Endothelial cell of umbilical vein (primary cell): Measurements from ENCODE around the gene FHOD3. TPM values are rescaled to one million over a fixed set of nuclear protein-coding genes. Genes with fewer than 3 reads are reported as not detected.

Experiments used
- BruUV-seq: library from RNA; stranded (reverse); fragments of 400-500 nt; replicated peaks from 2 replicates; lab custom pipeline; 2021; lab: Mats Ljungman, UMichigan
- CTCF ChIA-PET: fragments of 300-600, 350-600 bp; sonication (Branson Sonifier 250); formaldehyde crosslinking; loops from one replicate; lab custom pipeline; 2021; ENCODE audit warnings: antibody characterized with exemption, inconsistent platforms; lab: Charles Lee
- POLR2A ChIA-PET: fragments of 300-600, 350-600 bp; sonication (Branson Sonifier 250); formaldehyde crosslinking; loops from one replicate; lab custom pipeline; 2021; ENCODE audit warnings: antibody characterized with exemption, inconsistent platforms; lab: Charles Lee
- DNase-seq: peaks from one replicate; pipeline ENCODE4 v3.0.0-alpha.2; 2011; ENCODE audit warnings: low read depth, low spot score
- FAIRE-seq: peaks from 2 replicates; lab custom pipeline; 2011; peaks lifted over from hg19 to GRCh38; lab: Jason Lieb, UNC
- H2AFZ ChIP-seq: 2 replicates; pipeline ENCODE4 v1.6.0; 2012; ENCODE audit warnings: low read depth, low read length, control low read depth, inconsistent platforms
- H3K27ac ChIP-seq: 2 replicates; pipeline ENCODE4 v1.5.1; 2011; ENCODE audit warnings: low read depth, mild to moderate bottlenecking, control low read depth, low read length, moderate library complexity; ENCODE audit not compliant: insufficient read depth
- H3K27me3 ChIP-seq, 2 experiments: 2 replicates each; pipeline versions ENCODE4 v1.6.0 to v1.6.1; 2011; ENCODE audit warnings: low read length in 2 of 2, mixed read lengths in 1 of 2; ENCODE audit not compliant: control insufficient read depth in 2 of 2, insufficient read depth in 2 of 2
- H3K36me3 ChIP-seq, 2 experiments: 2 replicates in 1 of 2; 3 replicates in 1 of 2; pipeline ENCODE4 v1.5.1; 2011; ENCODE audit warnings: low read length in 2 of 2, mild to moderate bottlenecking in 1 of 2, moderate library complexity in 1 of 2; ENCODE audit not compliant: control insufficient read depth in 2 of 2, insufficient read depth in 2 of 2; ENCODE audit errors: extremely low read depth in 1 of 2
- H3K4me1 ChIP-seq: 3 replicates; pipeline ENCODE4 v1.5.1; 2011; ENCODE audit warnings: mild to moderate bottlenecking, low read length; ENCODE audit not compliant: control insufficient read depth, insufficient read depth; ENCODE audit errors: extremely low read depth
- H3K4me2 ChIP-seq: 2 replicates; pipeline ENCODE4 v1.6.1; 2011; ENCODE audit warnings: low read length, control low read depth, mixed read lengths; ENCODE audit not compliant: insufficient read depth
- H3K4me3 ChIP-seq, 3 experiments: fragments of 200-600 bp in 1 of 3; sonication (generic), shearing (Covaris generic) in 1 of 3; replicated peaks in 1 of 3; 2 replicates each; pipeline ENCODE4 v1.5.1; 2011 to 2016; ENCODE audit warnings: control low read depth in 3 of 3, low read length in 3 of 3, mild to moderate bottlenecking in 2 of 3, inconsistent platforms in 1 of 3, low read depth in 1 of 3, moderate library complexity in 1 of 3; ENCODE audit not compliant: insufficient read depth in 1 of 3
- H3K79me2 ChIP-seq: 2 replicates; pipeline ENCODE4 v1.6.0; 2012; ENCODE audit warnings: low read length, inconsistent platforms; ENCODE audit not compliant: control insufficient read depth, insufficient read depth
- H3K9ac ChIP-seq: replicated peaks from 2 replicates; pipeline ENCODE3; 2011; ENCODE audit warnings: low read length, control low read depth; ENCODE audit not compliant: insufficient read depth; ENCODE audit errors: extremely low read depth
- H3K9me1 ChIP-seq: replicated peaks from 3 replicates; pipeline ENCODE4 v1.6.0; 2011; ENCODE audit warnings: mild to moderate bottlenecking, low read length; ENCODE audit not compliant: control insufficient read depth, insufficient read depth; ENCODE audit errors: extremely low read depth
- H3K9me3 ChIP-seq: replicated peaks from 2 replicates; pipeline ENCODE4 v1.5.1; 2012; ENCODE audit warnings: low read length, inconsistent platforms; ENCODE audit not compliant: control insufficient read depth, insufficient read depth
- H4K20me1 ChIP-seq: replicated peaks from 2 replicates; pipeline ENCODE3; 2011; ENCODE audit warnings: mild to moderate bottlenecking, low read length; ENCODE audit not compliant: control insufficient read depth, insufficient read depth; ENCODE audit errors: extremely low read depth
- CTCF ChIP-seq, 2 donors: IDR thresholded peaks; 1 replicate in 1 of 2; 2 replicates in 1 of 2; pipeline ENCODE4 v1.5.1; 2011; ENCODE audit warnings: low read length in 2 of 2, mild to moderate bottlenecking in 2 of 2, moderate library complexity in 2 of 2, control low read depth in 1 of 2, inconsistent platforms in 1 of 2, low read depth in 1 of 2; ENCODE audit not compliant: insufficient read depth in 1 of 2; ENCODE audit errors: extremely low read depth in 1 of 2
- EZH2 ChIP-seq: IDR thresholded peaks from 2 replicates; pipeline ENCODE4 v1.6.1; 2012; ENCODE audit warnings: borderline replicate concordance, low read depth, mild to moderate bottlenecking, moderate library complexity, low read length, inconsistent platforms; ENCODE audit not compliant: severe bottlenecking
- FOS ChIP-seq: IDR thresholded peaks from 2 replicates; pipeline ENCODE4 v1.6.1; 2011; ENCODE audit warnings: mild to moderate bottlenecking, low read length, moderate library complexity, borderline replicate concordance; ENCODE audit not compliant: insufficient read depth
- GATA2 ChIP-seq: IDR thresholded peaks from 2 replicates; pipeline ENCODE4 v1.7.0; 2011; ENCODE audit warnings: low read depth, mild to moderate bottlenecking, moderate library complexity, mixed read lengths, low read length; ENCODE audit not compliant: insufficient read length, insufficient read depth
- JUN ChIP-seq: IDR thresholded peaks from 2 replicates; pipeline ENCODE4 v1.6.1; 2011; ENCODE audit warnings: borderline replicate concordance, low read depth; ENCODE audit not compliant: insufficient read length, insufficient read depth
- MAX ChIP-seq: IDR thresholded peaks from 2 replicates; pipeline ENCODE4 v1.6.1; 2011; ENCODE audit not compliant: insufficient read depth, insufficient read length
- MYC ChIP-seq: IDR thresholded peaks from one replicate; pipeline ENCODE4 v1.6.1; 2011; ENCODE audit warnings: mild to moderate bottlenecking, low read depth, low read length
- POLR2A ChIP-seq: IDR thresholded peaks from 2 replicates; pipeline ENCODE4 v1.6.1; 2012; ENCODE audit warnings: low read depth, mild to moderate bottlenecking, control low read depth, low read length
- POLR2AphosphoS5 ChIP-seq: IDR thresholded peaks from 2 replicates; pipeline ENCODE4 v1.6.1; 2012; ENCODE audit warnings: low read depth, mild to moderate bottlenecking, control low read depth, low read length, moderate library complexity; ENCODE audit not compliant: insufficient read depth
- dilution Hi-C: fragments of 300-500 bp; cut with MboI; formaldehyde crosslinking; loops from one replicate; pipeline ENCODE4 v1.15.0; 2019; ENCODE audit warnings: low sequenced_read_pairs; ENCODE audit not compliant: extremely low pct_ligation_motif_present
- intact Hi-C: fragments of 100-400 bp; cut with micrococcal nuclease; formaldehyde crosslinking; loops from one replicate; pipeline ENCODE4 v1.10.0; 2022
- polyA plus RNA-seq, 4 experiments: library from polyadenylated mRNA; depleted of rRNA in 3 of 4; stranded (reverse) in 3 of 4; unstranded in 1 of 4; fragments of >200 nt; gene quantifications; 2 replicates each; pipeline versions ENCODE4 v1.2.1 to v1.2.3, GENCODE V29; 2011 to 2012; ENCODE audit warnings: missing spikeins in 1 of 4
- total RNA-seq: library from RNA; stranded (reverse); gene quantifications from 2 replicates; pipeline ENCODE4 v1.2.3, GENCODE V29; 2021

FHOD3 gene
- total and polyA plus RNA-seq, 2 donors (not counting 3 experiments of a cell fraction or from before 2014, with no cell fraction given) = 0.06 to 1.5 TPM

GRCh38 chr18:36387310-36387709, 89.8 kb downstream of the FHOD3 start:
- BruUV-seq = no TSS peak
- no peak overlapping the region for H3K9ac ChIP-seq
- no peaks in the 10 kb centered on the region for H3K27me3 ChIP-seq
- H4K20me1 ChIP-seq = no peaks in the 10 kb centered on the region
- H3K4me3 ChIP-seq = no peak overlapping the region
- no peaks in the 10 kb centered on the region for H3K36me3 ChIP-seq
- intact Hi-C loops (no loop called here), dilution Hi-C loops (no loop called here)
- no peak overlapping the region for H2AFZ ChIP-seq
- no peaks in the 10 kb centered on the region for H3K4me1 ChIP-seq
- TF ChIP-seq POLR2A (no peak), POLR2AphosphoS5 (no peak), EZH2 (no peak), JUN (no peak), MYC (no peak), CTCF (IDR thresholded peaks at IDR 0.05; ENCODE audit: extremely low read depth in 1 of 2, insufficient read depth in 1 of 2, low read depth in 1 of 2, low read length in 2 of 2) (no peak), GATA2 (no peak), FOS (no peak), MAX (no peak)
- FAIRE-seq = no peak
- POLR2A ChIA-PET = no interaction called here
- H3K4me2 ChIP-seq = no peak overlapping the region
- no peak for DNase-seq
- no peaks in the 10 kb centered on the region for H3K79me2 ChIP-seq
- H3K27ac ChIP-seq = no peak overlapping the region
- CTCF ChIA-PET = no interaction called here
- no peaks in the 10 kb centered on the region for H3K9me3 ChIP-seq
- no peaks in the 10 kb centered on the region for H3K9me1 ChIP-seq
